NCI-H1092 (cell line): ENCODE measurements around the gene STING1.

ENCODE experiments used
- DNase-seq: peaks from one replicate; lab custom pipeline; 2025; lab: John Stamatoyannopoulos, UW

STING1 gene

GRCh38 chr5:139439013-139439903 lies 43.3 kb downstream of the STING1 start, which contains the start of gene DNAJC18:
Gene DNAJC18 (minus strand): TSS chr5:139439525. CDS start chr5:139439445, 80 bp downstream.
- peak; percentile 84 for DNase-seq

- no peak for DNase-seq
These were observed 43.9 kb downstream of the STING1 start for GRCh38 chr5:139438707-139439012.

- no peak for DNase-seq
These were observed 46.9 kb downstream of the STING1 start for GRCh38 chr5:139435676-139436075.

- DNase-seq: no peak
These were observed 50.9 kb downstream of the STING1 start for GRCh38 chr5:139431706-139432105.

GRCh38 chr5:139430015-139430414 lies 52.5 kb downstream of the STING1 start:
- DNase-seq: no peak

- DNase-seq: no peak
These were observed 56.2 kb downstream of the STING1 start for GRCh38 chr5:139426203-139426885.
